Kidney capillary endothelial cell (primary cell): ENCODE data around the gene CRY1.

Experiments
- DNase-seq: peaks from one replicate; pipeline ENCODE4 v3.0.0-alpha.2; 2018; ENCODE audit warnings: low spot score

The CRY1 gene

GRCh38 chr12:106960443-106960842 is 132.9 kb downstream of the CRY1 start:
- no peak for DNase-seq

- DNase-seq, result no peak
Measured at GRCh38 chr12:106957583-106957982, 135.8 kb downstream of the CRY1 start.

- DNase-seq, result peak; percentile 40
Measured at GRCh38 chr12:106956048-106956578, 137.2 kb downstream of the CRY1 start.

GRCh38 chr12:106955377-106956047 is 137.8 kb downstream of the CRY1 start, which contains the start of gene TMEM263:
TMEM263 (plus strand) TSS chr12:106955907; CDS start chr12:106967117, 11,210 bp downstream.
- peak; percentile 92 for DNase-seq

GRCh38 chr12:106954462-106955376 is 138.6 kb downstream of the CRY1 start:
- no peak for DNase-seq

- DNase-seq, result no peak
Measured at GRCh38 chr12:106953352-106954250, 139.7 kb downstream of the CRY1 start.

- DNase-seq, result no peak
Measured at GRCh38 chr12:106950591-106950990, 142.8 kb downstream of the CRY1 start.

- no peak for DNase-seq
Measured at GRCh38 chr12:106947461-106947860, 145.9 kb downstream of the CRY1 start.

GRCh38 chr12:106945261-106945851 is 148.0 kb downstream of the CRY1 start:
- DNase-seq, result no peak

GRCh38 chr12:106942775-106943174 is 150.6 kb downstream of the CRY1 start:
- no peak for DNase-seq

- no peak for DNase-seq
Measured at GRCh38 chr12:106941481-106942156, 151.7 kb downstream of the CRY1 start.
